Endothelial cell of umbilical vein (primary cell): Measurements from ENCODE around the gene WNT4.

Experiments used
- CTCF ChIP-seq, 2 donors: IDR thresholded peaks; 1 replicate in 1 of 2; 2 replicates in 1 of 2; pipeline ENCODE4 v1.5.1; 2011; ENCODE audit warnings: low read length in 2 of 2, mild to moderate bottlenecking in 2 of 2, moderate library complexity in 2 of 2, control low read depth in 1 of 2, inconsistent platforms in 1 of 2, low read depth in 1 of 2; ENCODE audit not compliant: insufficient read depth in 1 of 2; ENCODE audit errors: extremely low read depth in 1 of 2
- EZH2 ChIP-seq: IDR thresholded peaks from 2 replicates; pipeline ENCODE4 v1.6.1; 2012; ENCODE audit warnings: borderline replicate concordance, low read depth, mild to moderate bottlenecking, moderate library complexity, low read length, inconsistent platforms; ENCODE audit not compliant: severe bottlenecking
- FOS ChIP-seq: IDR thresholded peaks from 2 replicates; pipeline ENCODE4 v1.6.1; 2011; ENCODE audit warnings: mild to moderate bottlenecking, low read length, moderate library complexity, borderline replicate concordance; ENCODE audit not compliant: insufficient read depth
- GATA2 ChIP-seq: IDR thresholded peaks from 2 replicates; pipeline ENCODE4 v1.7.0; 2011; ENCODE audit warnings: low read depth, mild to moderate bottlenecking, moderate library complexity, mixed read lengths, low read length; ENCODE audit not compliant: insufficient read length, insufficient read depth
- JUN ChIP-seq: IDR thresholded peaks from 2 replicates; pipeline ENCODE4 v1.6.1; 2011; ENCODE audit warnings: borderline replicate concordance, low read depth; ENCODE audit not compliant: insufficient read length, insufficient read depth
- MYC ChIP-seq: IDR thresholded peaks from one replicate; pipeline ENCODE4 v1.6.1; 2011; ENCODE audit warnings: mild to moderate bottlenecking, low read depth, low read length
- POLR2A ChIP-seq: IDR thresholded peaks from 2 replicates; pipeline ENCODE4 v1.6.1; 2012; ENCODE audit warnings: low read depth, mild to moderate bottlenecking, control low read depth, low read length
- POLR2AphosphoS5 ChIP-seq: IDR thresholded peaks from 2 replicates; pipeline ENCODE4 v1.6.1; 2012; ENCODE audit warnings: low read depth, mild to moderate bottlenecking, control low read depth, low read length, moderate library complexity; ENCODE audit not compliant: insufficient read depth
- TF ChIP-seq, protein P1 (sequence below): IDR thresholded peaks from 2 replicates; pipeline ENCODE4 v1.6.1; 2011; ENCODE audit not compliant: insufficient read depth, insufficient read length

DNA sequence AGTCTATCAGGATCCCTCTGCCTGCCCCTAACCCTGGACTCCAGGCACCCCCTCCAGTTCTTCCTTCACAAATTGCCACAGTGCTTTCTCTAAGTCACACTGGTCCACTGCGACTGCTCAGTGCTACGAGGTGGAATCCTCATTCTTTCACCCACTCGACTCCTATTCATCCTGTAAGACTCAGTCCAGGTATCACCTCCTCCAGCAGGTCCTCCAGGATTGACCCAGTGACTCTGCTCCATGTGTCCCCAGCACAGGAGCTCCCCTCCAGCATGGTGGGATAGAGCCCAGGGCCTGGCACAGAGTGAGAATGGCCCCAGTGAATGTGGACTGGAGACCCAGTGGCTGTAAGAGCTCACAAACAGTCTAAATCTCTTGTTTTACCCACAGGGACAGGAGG is 45.5 kb upstream of the WNT4 start:
- TF ChIP-seq POLR2AphosphoS5, result no peak
- no peak for TF ChIP-seq CTCF (IDR thresholded peaks at IDR 0.05; ENCODE audit: extremely low read depth in 1 of 2, insufficient read depth in 1 of 2, low read depth in 1 of 2, low read length in 2 of 2)
- TF ChIP-seq GATA2, result no peak
- TF ChIP-seq POLR2A, result no peak
- TF ChIP-seq FOS, result no peak
- TF ChIP-seq, protein P1, sequence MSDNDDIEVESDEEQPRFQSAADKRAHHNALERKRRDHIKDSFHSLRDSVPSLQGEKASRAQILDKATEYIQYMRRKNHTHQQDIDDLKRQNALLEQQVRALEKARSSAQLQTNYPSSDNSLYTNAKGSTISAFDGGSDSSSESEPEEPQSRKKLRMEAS, result no peak
- TF ChIP-seq EZH2, result no peak
- TF ChIP-seq JUN, result no peak
- TF ChIP-seq MYC, result no peak
